ENCODE data around the gene MIR17HG.

Gene MIR17HG

GRCh38 chr13:91307887-91308286 lies 39.6 kb upstream of the MIR17HG start:
- H3K4me3 ChIP-seq (ENCODE audit: low read depth, low read length) = no peak overlapping the region
- TF ChIP-seq CTCF (IDR thresholded peaks at IDR 0.05; ENCODE audit: low read depth, low read length, missing control alignments) = no peak
- DNase-seq (ENCODE audit: low read depth) = no peak
- in situ Hi-C loops (cut with HindIII; ENCODE audit: low sequenced_read_pairs) = no loop called here

DNA sequence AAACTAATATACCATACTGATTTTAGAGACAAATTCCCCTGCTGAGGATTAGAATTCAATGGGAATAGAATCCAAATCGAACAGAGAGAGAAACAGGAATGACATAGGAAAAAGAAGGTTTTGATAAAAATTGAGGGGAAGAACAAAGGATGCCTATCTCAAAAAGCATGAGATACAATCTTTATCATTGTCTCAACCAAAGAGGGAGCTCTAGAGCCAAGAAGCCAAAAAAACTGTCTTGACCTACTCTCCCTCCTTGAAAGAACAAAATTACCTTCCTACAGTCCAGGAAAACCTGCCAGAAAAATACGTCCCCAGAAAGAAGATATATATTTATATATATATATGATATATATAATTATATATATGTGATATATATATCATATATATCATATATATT lies 39.2 kb upstream of the MIR17HG start:
- in situ Hi-C loops (cut with HindIII; ENCODE audit: low sequenced_read_pairs) = no loop called here
- peak; percentile 8 for TF ChIP-seq CTCF (IDR thresholded peaks at IDR 0.05; ENCODE audit: low read depth, low read length, missing control alignments)
- no peak for DNase-seq (ENCODE audit: low read depth)
- no peak overlapping the region for H3K4me3 ChIP-seq (ENCODE audit: low read depth, low read length)

DNA sequence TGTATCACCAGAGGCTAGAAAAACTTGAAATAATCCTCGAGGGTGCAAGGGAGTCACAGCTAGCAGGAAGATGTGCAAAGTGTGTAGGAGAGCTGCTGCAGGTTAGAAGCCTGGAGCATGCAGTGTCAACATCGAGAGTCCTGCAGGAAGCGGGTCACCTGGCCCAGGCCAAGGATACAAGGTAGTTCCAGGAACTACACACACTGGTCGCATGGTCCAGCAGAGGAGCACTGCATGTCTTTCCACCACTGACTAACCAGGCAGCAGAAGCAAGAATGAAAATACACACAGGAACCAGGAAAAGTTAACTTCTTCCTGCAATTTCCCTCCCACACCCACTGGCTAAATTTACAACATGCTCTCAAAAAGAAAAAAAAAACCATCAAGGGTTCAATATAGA lies 36.0 kb upstream of the MIR17HG start:
- no peak for TF ChIP-seq CTCF (IDR thresholded peaks at IDR 0.05; ENCODE audit: low read depth, low read length, missing control alignments)
- H3K4me3 ChIP-seq (ENCODE audit: low read depth, low read length) = no peak overlapping the region
- DNase-seq (ENCODE audit: low read depth) = no peak
- in situ Hi-C loops (cut with HindIII; ENCODE audit: low sequenced_read_pairs) = no loop called here

GRCh38 chr13:91312324-91312723 lies 35.2 kb upstream of the MIR17HG start:
- DNase-seq (ENCODE audit: low read depth) = no peak
- no peak overlapping the region for H3K4me3 ChIP-seq (ENCODE audit: low read depth, low read length)
- in situ Hi-C loops (cut with HindIII; ENCODE audit: low sequenced_read_pairs) = no loop called here
- TF ChIP-seq CTCF (IDR thresholded peaks at IDR 0.05; ENCODE audit: low read depth, low read length, missing control alignments) = no peak

DNA sequence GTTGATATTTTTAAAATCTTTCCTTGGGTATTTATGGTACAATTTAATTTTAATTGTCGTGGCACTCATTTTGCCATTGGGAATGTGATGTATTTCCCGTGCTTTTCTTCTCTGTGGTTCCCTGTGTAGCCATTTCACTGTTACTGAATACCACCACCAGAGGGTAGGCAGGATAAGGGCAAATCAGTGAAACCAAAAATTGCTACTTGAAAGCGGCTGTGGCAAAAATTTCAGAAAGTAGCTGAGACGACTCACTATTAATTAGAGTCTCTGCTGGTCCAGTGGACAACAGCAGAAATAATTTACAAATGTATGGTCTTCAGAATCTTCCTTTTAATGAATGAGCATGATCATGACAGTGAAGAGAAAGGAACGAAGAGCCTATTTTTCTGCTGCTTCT lies 34.4 kb upstream of the MIR17HG start:
- no peak for DNase-seq (ENCODE audit: low read depth)
- in situ Hi-C loops (cut with HindIII; ENCODE audit: low sequenced_read_pairs) = no loop called here
- TF ChIP-seq CTCF (IDR thresholded peaks at IDR 0.05; ENCODE audit: low read depth, low read length, missing control alignments) = peak; percentile 60
- H3K4me3 ChIP-seq (ENCODE audit: low read depth, low read length) = no peak overlapping the region

- in situ Hi-C loops (cut with HindIII; ENCODE audit: low sequenced_read_pairs) = no loop called here
- TF ChIP-seq CTCF (IDR thresholded peaks at IDR 0.05; ENCODE audit: low read depth, low read length, missing control alignments) = no peak
- DNase-seq (ENCODE audit: low read depth) = no peak
- no peak overlapping the region for H3K4me3 ChIP-seq (ENCODE audit: low read depth, low read length)
Measured at GRCh38 chr13:91313581-91313980, 33.9 kb upstream of the MIR17HG start.

GRCh38 chr13:91314888-91315287 lies 32.6 kb upstream of the MIR17HG start:
- H3K4me3 ChIP-seq (ENCODE audit: low read depth, low read length) = no peak overlapping the region
- TF ChIP-seq CTCF (IDR thresholded peaks at IDR 0.05; ENCODE audit: low read depth, low read length, missing control alignments) = no peak
- no peak for DNase-seq (ENCODE audit: low read depth)
- in situ Hi-C loops (cut with HindIII; ENCODE audit: low sequenced_read_pairs) = no loop called here

All from astrocyte of the cerebellum (primary cell).